GM12878 (cell line): ENCODE measurements around the gene CAMKMT. TPM values are rescaled to one million over a fixed set of nuclear protein-coding genes. Genes with fewer than 3 reads are reported as not detected.

Experiments
- ATAC-seq: fragments of 200-7000 bp; cut with Tn5 transposase; 3 replicates; pipeline ENCODE4 v1.9.1; 2020; ENCODE audit warnings: mild to moderate bottlenecking, moderate library complexity
- BruUV-seq: library from RNA; stranded (reverse); fragments of 400-500 nt; replicated peaks from 2 replicates; lab custom pipeline; 2021; lab: Mats Ljungman, UMichigan
- CTCF ChIA-PET: fragments of 300-600 bp; sonication (Branson Sonifier 250); formaldehyde crosslinking; extraction: SDS; loops from one replicate; lab custom pipeline; 2021; ENCODE audit warnings: inconsistent platforms; lab: Yijun Ruan, JAX
- POLR2A ChIA-PET: fragments of 350-600 bp; formaldehyde crosslinking; extraction: SDS; loops from one replicate; lab custom pipeline; 2021; ENCODE audit warnings: inconsistent platforms; lab: Charles Lee
- RAD21 ChIA-PET: fragments of 300-600 bp; sonication (Branson Sonifier 250); formaldehyde crosslinking; loops from one replicate; lab custom pipeline; 2023; ENCODE audit warnings: antibody characterized with exemption; ENCODE audit not compliant: unreplicated experiment; lab: Charles Lee
- SMC1A ChIA-PET: fragments of 300-600 bp; sonication (Branson Sonifier 250); formaldehyde crosslinking; loops from one replicate; lab custom pipeline; 2023; ENCODE audit not compliant: unreplicated experiment, uncharacterized antibody; lab: Charles Lee
- DNase-seq: peaks from one replicate; pipeline ENCODE4 v3.0.0-alpha.2; 2011; ENCODE audit warnings: low read depth, low spot score
- FAIRE-seq: peaks from 3 replicates; lab custom pipeline; 2011; peaks lifted over from hg19 to GRCh38; lab: Jason Lieb, UNC
- H2AFZ ChIP-seq: 2 replicates; pipeline ENCODE4 v1.6.0; 2011; ENCODE audit warnings: low read depth, low read length, control low read depth; ENCODE audit not compliant: control insufficient read depth
- H3K27ac ChIP-seq: 2 replicates; pipeline ENCODE4 v1.5.1; 2011; ENCODE audit warnings: control low read depth; ENCODE audit not compliant: control insufficient read depth, insufficient read depth
- H3K27me3 ChIP-seq, 2 experiments: replicated peaks in 1 of 2; 2 replicates each; pipeline versions ENCODE4 v1.6.0 to v1.6.1; 2011; ENCODE audit warnings: low read length in 1 of 2; ENCODE audit not compliant: control insufficient read depth in 2 of 2, insufficient read depth in 2 of 2
- H3K36me3 ChIP-seq, 2 experiments: 2 replicates each; pipeline ENCODE4 v1.5.1; 2011; ENCODE audit warnings: low read length in 1 of 2; ENCODE audit not compliant: control insufficient read depth in 2 of 2, insufficient read depth in 2 of 2
- H3K4me1 ChIP-seq: 2 replicates; pipeline ENCODE4 v1.6.1; 2011; ENCODE audit warnings: mild to moderate bottlenecking, low read length, moderate library complexity, mixed read lengths; ENCODE audit not compliant: control insufficient read depth, insufficient read depth
- H3K4me2 ChIP-seq: 2 replicates; pipeline ENCODE4 v1.6.0; 2011; ENCODE audit warnings: control low read depth; ENCODE audit not compliant: control insufficient read depth, insufficient read depth
- H3K4me3 ChIP-seq: fragments of 200-600 bp; sonication (generic); 2 replicates; pipeline ENCODE4 v1.5.1; 2016
- H3K79me2 ChIP-seq: 2 replicates; pipeline ENCODE4 v1.6.0; 2011; ENCODE audit warnings: low read length; ENCODE audit not compliant: control insufficient read depth, insufficient read depth
- H3K9ac ChIP-seq: 2 replicates; pipeline ENCODE4 v1.8.0; 2011; ENCODE audit warnings: low read length, control low read depth, mixed read lengths; ENCODE audit not compliant: control insufficient read depth, insufficient read depth
- H3K9me3 ChIP-seq: replicated peaks from 3 replicates; pipeline ENCODE4 v1.5.1; 2011; ENCODE audit warnings: mild to moderate bottlenecking, low read length; ENCODE audit not compliant: control insufficient read depth, insufficient read depth
- H4K20me1 ChIP-seq: 2 replicates; pipeline ENCODE4 v1.6.0; 2011; ENCODE audit not compliant: control insufficient read depth, insufficient read depth
- BMI1 ChIP-seq: fragments of 450-650 bp; IDR thresholded peaks from 2 replicates; pipeline ENCODE4 v1.6.1; 2016; ENCODE audit warnings: mild to moderate bottlenecking, moderate library complexity, borderline replicate concordance
- CHD4 ChIP-seq: fragments of 200-600 bp; sonication (generic); IDR thresholded peaks from 2 replicates; pipeline ENCODE4 v1.6.1; 2016; ENCODE audit warnings: mild to moderate bottlenecking
- CREB1 ChIP-seq: IDR thresholded peaks from 2 replicates; pipeline ENCODE4 v1.6.1; 2012; ENCODE audit warnings: low read depth, mild to moderate bottlenecking, inconsistent platforms
- HDAC6 ChIP-seq: fragments of 200-600 bp; sonication (generic); IDR thresholded peaks from one replicate; pipeline ENCODE4 v1.8.0; 2017; ENCODE audit warnings: antibody characterized with exemption; ENCODE audit not compliant: unreplicated experiment
- IKZF1 ChIP-seq: fragments of 450-650 bp; conservative IDR thresholded peaks from 2 replicates; pipeline ENCODE4 v1.6.1; 2017; ENCODE audit warnings: antibody characterized with exemption, mild to moderate bottlenecking
- POU2F2 ChIP-seq: IDR thresholded peaks from 3 replicates; pipeline ENCODE4 v1.6.1; 2011; ENCODE audit warnings: low read depth, mild to moderate bottlenecking, low read length, borderline replicate concordance
- RB1 ChIP-seq: fragments of 450-650 bp; formaldehyde crosslinking; IDR thresholded peaks from 2 replicates; pipeline ENCODE4 v1.6.1; 2017; ENCODE audit warnings: mild to moderate bottlenecking, borderline replicate concordance
- RBBP5 ChIP-seq: fragments of 200-600 bp; sonication (generic); conservative IDR thresholded peaks from 2 replicates; pipeline ENCODE4 v1.6.1; 2016
- SUZ12 ChIP-seq: fragments of 200-600 bp; sonication (generic); IDR thresholded peaks from one replicate; pipeline ENCODE4 v1.6.1; 2018; ENCODE audit warnings: antibody characterized with exemption, mild to moderate bottlenecking; ENCODE audit not compliant: unreplicated experiment
- TARDBP ChIP-seq: IDR thresholded peaks from 2 replicates; pipeline ENCODE4 v1.6.1; 2016; ENCODE audit warnings: borderline replicate concordance
- TBL1XR1 ChIP-seq: IDR thresholded peaks from 2 replicates; pipeline ENCODE4 v1.6.1; 2012; ENCODE audit warnings: low read depth, low read length, improper control_type of control experiment
- ZSCAN29 ChIP-seq: fragments of 450-650 bp; IDR thresholded peaks from 2 replicates; pipeline ENCODE4 v1.6.1; 2017; ENCODE audit warnings: mild to moderate bottlenecking, moderate library complexity
- ZZZ3 ChIP-seq: IDR thresholded peaks from 2 replicates; pipeline ENCODE4 v1.6.1; 2011; ENCODE audit warnings: low read depth; ENCODE audit not compliant: control insufficient read depth, insufficient read length
- WGBS: methylation state at CpG from one replicate; pipeline ENCODE4 v1.1.6; 2016; ENCODE audit warnings: low lambda C conversion rate; ENCODE audit not compliant: insufficient replicate concordance, insufficient coverage; ENCODE audit errors: missing lambda C conversion rate; 5-methylcytosine and 5-hydroxymethylcytosine counted together
- in situ Hi-C: fragments of 300-500 bp; cut with MboI; formaldehyde crosslinking; loops from 9 replicates; pipeline ENCODE4 v1.14.3; 2018; ENCODE audit warnings: mixed read lengths
- intact Hi-C: fragments of 100-400 bp; cut with micrococcal nuclease; formaldehyde crosslinking; loops from one replicate; pipeline ENCODE4 v1.14.2; 2022; ENCODE audit not compliant: unreplicated experiment
- polyA plus RNA-seq, 11 experiments: library from polyadenylated mRNA; depleted of rRNA in 4 of 11; unstranded in 6 of 11; stranded (reverse) in 5 of 11; fragments of >200 nt; fragmentation: Nextera tagmentation in 4 of 11; fragmentation: Illumina TruSeq in 1 of 11; extraction: Ambion mirVana in 4 of 11; extraction: Trizol in 1 of 11; gene quantifications; 1 replicate in 1 of 11; 2 replicates in 10 of 11; pipeline versions ENCODE4 v1.2.1 to v1.2.3, GENCODE V29; 2011 to 2016; ENCODE audit warnings: inconsistent platforms in 2 of 11, missing spikeins in 2 of 11, low read depth in 1 of 11
- total RNA-seq, 4 experiments: library from RNA; depleted of rRNA in 3 of 4; stranded (reverse); fragments of >200 nt in 3 of 4; fragmentation: Illumina TruSeq in 1 of 4; extraction: Trizol in 1 of 4; gene quantifications; 2 replicates each; pipeline versions ENCODE4 v1.2.1 to v1.2.3, GENCODE V29; 2013 to 2021
- TF ChIP-seq, protein P1 (sequence below): fragments of 450-650 bp; IDR thresholded peaks from 2 replicates; pipeline ENCODE4 v1.6.1; 2016; ENCODE audit warnings: mild to moderate bottlenecking, moderate library complexity, borderline replicate concordance
- TF ChIP-seq, protein P2 (sequence below): fragments of 150-350 bp; IDR thresholded peaks from 2 replicates; pipeline ENCODE4 v1.6.1; 2014; ENCODE audit warnings: mild to moderate bottlenecking, low read depth, low read length

The CAMKMT gene
- total and polyA plus RNA-seq, 10 of the 15 experiments (the other 5 are each of a cell fraction or from before 2014, with no cell fraction given) = 2.7 to 16.0 (median 11.8) TPM

DNA sequence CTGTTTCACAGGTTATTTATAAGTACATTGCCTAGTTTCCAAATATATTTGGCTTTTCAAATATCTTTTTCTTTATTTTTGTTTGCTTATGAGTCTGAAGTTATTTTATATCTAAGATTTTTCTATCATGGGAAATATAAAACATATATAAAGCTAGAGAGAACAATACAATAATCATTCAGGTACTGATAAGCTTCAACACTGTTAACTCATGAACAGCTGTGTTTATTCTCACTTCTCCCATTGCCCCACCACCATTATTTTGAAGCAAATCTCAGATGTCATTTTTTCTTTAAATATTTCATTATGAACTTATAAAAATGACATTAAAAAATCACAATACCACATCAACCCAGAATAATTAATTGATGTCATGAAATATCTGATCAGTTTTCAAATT is 9.7 kb downstream of the CAMKMT start (continued):
- TF ChIP-seq TBL1XR1 (no peak), CHD4 (no peak)

DNA sequence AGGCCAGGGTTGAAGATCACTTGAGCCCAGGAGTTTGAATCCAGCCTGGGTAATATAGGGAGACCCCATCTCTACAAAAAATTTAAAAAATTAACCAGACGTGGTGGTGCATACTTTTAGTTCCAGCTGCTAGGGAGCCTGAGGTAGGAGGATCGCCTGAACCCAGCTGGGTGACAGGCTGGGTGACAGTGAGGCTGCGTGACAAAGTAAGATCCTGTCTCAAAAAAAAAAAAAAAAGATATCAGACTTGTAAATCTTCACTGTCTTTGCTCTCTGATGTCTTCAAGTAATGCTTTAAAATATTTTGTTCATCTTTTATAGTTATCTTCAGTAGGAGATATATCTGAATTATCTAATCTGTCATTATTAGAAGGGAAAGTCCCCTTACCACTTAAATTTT is 10.5 kb downstream of the CAMKMT start:
- Histone ChIP-seq H3K4me3 (no peak overlapping the region), H4K20me1 (no peaks in the 10 kb centered on the region), H3K9me3 (no peaks in the 10 kb centered on the region), H3K4me1 (no peaks in the 10 kb centered on the region), H2AFZ (no peak overlapping the region), H3K27ac (no peak overlapping the region), H3K9ac (no peak overlapping the region), H3K36me3 (no peaks in the 10 kb centered on the region), H3K27me3 (no peaks in the 10 kb centered on the region), H3K4me2 (no peak overlapping the region), H3K79me2 (no peaks in the 10 kb centered on the region)
- TF ChIP-seq HDAC6 (no peak), IKZF1 (no peak), TARDBP (no peak), BMI1 (no peak), RBBP5 (no peak), CREB1 (no peak), POU2F2 (no peak), RB1 (no peak), ZSCAN29 (no peak), ZZZ3 (no peak), SUZ12 (no peak)
- TF ChIP-seq, protein P1, sequence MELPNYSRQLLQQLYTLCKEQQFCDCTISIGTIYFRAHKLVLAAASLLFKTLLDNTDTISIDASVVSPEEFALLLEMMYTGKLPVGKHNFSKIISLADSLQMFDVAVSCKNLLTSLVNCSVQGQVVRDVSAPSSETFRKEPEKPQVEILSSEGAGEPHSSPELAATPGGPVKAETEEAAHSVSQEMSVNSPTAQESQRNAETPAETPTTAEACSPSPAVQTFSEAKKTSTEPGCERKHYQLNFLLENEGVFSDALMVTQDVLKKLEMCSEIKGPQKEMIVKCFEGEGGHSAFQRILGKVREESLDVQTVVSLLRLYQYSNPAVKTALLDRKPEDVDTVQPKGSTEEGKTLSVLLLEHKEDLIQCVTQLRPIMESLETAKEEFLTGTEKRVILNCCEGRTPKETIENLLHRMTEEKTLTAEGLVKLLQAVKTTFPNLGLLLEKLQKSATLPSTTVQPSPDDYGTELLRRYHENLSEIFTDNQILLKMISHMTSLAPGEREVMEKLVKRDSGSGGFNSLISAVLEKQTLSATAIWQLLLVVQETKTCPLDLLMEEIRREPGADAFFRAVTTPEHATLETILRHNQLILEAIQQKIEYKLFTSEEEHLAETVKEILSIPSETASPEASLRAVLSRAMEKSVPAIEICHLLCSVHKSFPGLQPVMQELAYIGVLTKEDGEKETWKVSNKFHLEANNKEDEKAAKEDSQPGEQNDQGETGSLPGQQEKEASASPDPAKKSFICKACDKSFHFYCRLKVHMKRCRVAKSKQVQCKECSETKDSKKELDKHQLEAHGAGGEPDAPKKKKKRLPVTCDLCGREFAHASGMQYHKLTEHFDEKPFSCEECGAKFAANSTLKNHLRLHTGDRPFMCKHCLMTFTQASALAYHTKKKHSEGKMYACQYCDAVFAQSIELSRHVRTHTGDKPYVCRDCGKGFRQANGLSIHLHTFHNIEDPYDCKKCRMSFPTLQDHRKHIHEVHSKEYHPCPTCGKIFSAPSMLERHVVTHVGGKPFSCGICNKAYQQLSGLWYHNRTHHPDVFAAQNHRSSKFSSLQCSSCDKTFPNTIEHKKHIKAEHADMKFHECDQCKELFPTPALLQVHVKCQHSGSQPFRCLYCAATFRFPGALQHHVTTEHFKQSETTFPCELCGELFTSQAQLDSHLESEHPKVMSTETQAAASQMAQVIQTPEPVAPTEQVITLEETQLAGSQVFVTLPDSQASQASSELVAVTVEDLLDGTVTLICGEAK = no peak
- TF ChIP-seq, protein P2, sequence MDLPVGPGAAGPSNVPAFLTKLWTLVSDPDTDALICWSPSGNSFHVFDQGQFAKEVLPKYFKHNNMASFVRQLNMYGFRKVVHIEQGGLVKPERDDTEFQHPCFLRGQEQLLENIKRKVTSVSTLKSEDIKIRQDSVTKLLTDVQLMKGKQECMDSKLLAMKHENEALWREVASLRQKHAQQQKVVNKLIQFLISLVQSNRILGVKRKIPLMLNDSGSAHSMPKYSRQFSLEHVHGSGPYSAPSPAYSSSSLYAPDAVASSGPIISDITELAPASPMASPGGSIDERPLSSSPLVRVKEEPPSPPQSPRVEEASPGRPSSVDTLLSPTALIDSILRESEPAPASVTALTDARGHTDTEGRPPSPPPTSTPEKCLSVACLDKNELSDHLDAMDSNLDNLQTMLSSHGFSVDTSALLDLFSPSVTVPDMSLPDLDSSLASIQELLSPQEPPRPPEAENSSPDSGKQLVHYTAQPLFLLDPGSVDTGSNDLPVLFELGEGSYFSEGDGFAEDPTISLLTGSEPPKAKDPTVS = no peak
- ChIA-PET SMC1A (interaction anchor here (1.5 kb wide), 1 partner anchor 15 kb away, joined by 5 read pairs; no protein-coding TSS in a partner anchor), CTCF (interaction anchor here (0.9 to 1.3 kb wide), 2 partner anchors 10 to 20 kb away, joined by 4 to 5 read pairs; partner anchors contain the start of gene CAMKMT), RAD21 (interaction anchor here (0.7 kb wide), 1 partner anchor 582 kb away, joined by 3 read pairs; no protein-coding TSS in a partner anchor), POLR2A (interaction anchor here (0.5 to 0.6 kb wide), 2 partner anchors 81 to 204 kb away, joined by 3 to 4 read pairs; partner anchors contain the start of gene PPM1B)
- 88% methylated on average over 3 of the region's 3 CpGs for WGBS
- no peak for ATAC-seq
- no peak for FAIRE-seq
- in situ Hi-C loops (no loop called here), intact Hi-C loops (no loop called here)
- BruUV-seq = no TSS peak
- no peak for DNase-seq
